WTC11 (cell line): ENCODE results near the gene ARHGAP8. TPM values are rescaled to one million over a fixed set of nuclear protein-coding genes. Genes with fewer than 3 reads are reported as not detected.

Experiments used
- ATAC-seq: fragments of 200-7000 bp; cut with Tn5 transposase; 2 replicates; pipeline ENCODE4 v1.10.0; 2021; ENCODE audit warnings: mild to moderate bottlenecking, moderate library complexity
- CTCF ChIA-PET: fragments of 300-600 bp; sonication (Branson Sonifier 250); formaldehyde crosslinking; loops from one replicate; lab custom pipeline; 2021; ENCODE audit warnings: antibody characterized with exemption; lab: Charles Lee
- POLR2A ChIA-PET: fragments of 350-600 bp; sonication (Branson Sonifier 250); formaldehyde crosslinking; loops from one replicate; lab custom pipeline; 2021; ENCODE audit warnings: antibody characterized with exemption; lab: Charles Lee
- DNase-seq: peaks from one replicate; pipeline ENCODE4 v3.0.0; 2021; ENCODE audit warnings: low spot score
- H3K27ac Mint-ChIP-seq: 2 replicates; pipeline ENCODE4 v1.8.0; 2021; ENCODE audit warnings: mixed read lengths
- H3K27me3 Mint-ChIP-seq: 2 replicates; pipeline ENCODE4 v1.8.0; 2021; ENCODE audit warnings: low read depth, mild to moderate bottlenecking, moderate library complexity, mixed read lengths
- H3K36me3 Mint-ChIP-seq: 2 replicates; pipeline ENCODE4 v1.8.0; 2021; ENCODE audit warnings: mixed read lengths
- H3K4me1 Mint-ChIP-seq: 2 replicates; pipeline ENCODE4 v1.8.0; 2022; ENCODE audit warnings: mixed read lengths
- H3K4me3 Mint-ChIP-seq: 2 replicates; pipeline ENCODE4 v1.8.0; 2021; ENCODE audit warnings: mild to moderate bottlenecking, moderate library complexity, mixed read lengths
- H3K9me3 Mint-ChIP-seq: 2 replicates; pipeline ENCODE4 v1.8.0; 2021; ENCODE audit warnings: mixed read lengths
- ATF1 ChIP-seq: sonication (generic); formaldehyde crosslinking; IDR thresholded peaks from 2 replicates; pipeline ENCODE4 v1.8.1; 2023; ENCODE audit warnings: mild to moderate bottlenecking, moderate library complexity, missing genetic modification reagents
- ATF3 ChIP-seq: sonication (generic); formaldehyde crosslinking; conservative IDR thresholded peaks from 2 replicates; pipeline ENCODE4 v1.8.1; 2022; ENCODE audit warnings: mild to moderate bottlenecking, missing genetic modification reagents
- ETV6 ChIP-seq: sonication (generic); formaldehyde crosslinking; IDR thresholded peaks from 2 replicates; pipeline ENCODE4 v1.8.1; 2022; ENCODE audit warnings: mild to moderate bottlenecking, missing genetic modification reagents
- FOXK1 ChIP-seq: sonication (generic); formaldehyde crosslinking; IDR thresholded peaks from 2 replicates; pipeline ENCODE4 v1.8.0; 2022; ENCODE audit warnings: mild to moderate bottlenecking, moderate library complexity, missing genetic modification reagents
- FOXP1 ChIP-seq: sonication (generic); formaldehyde crosslinking; IDR thresholded peaks from 2 replicates; pipeline ENCODE4 v1.8.0; 2022; ENCODE audit warnings: missing genetic modification reagents, mild to moderate bottlenecking, moderate library complexity, borderline replicate concordance
- NFYB ChIP-seq: sonication (generic); formaldehyde crosslinking; conservative IDR thresholded peaks from 2 replicates; pipeline ENCODE4 v1.8.0; 2022; ENCODE audit warnings: low read depth, missing genetic modification reagents
- NR2C2 ChIP-seq: sonication (generic); formaldehyde crosslinking; IDR thresholded peaks from 2 replicates; pipeline ENCODE4 v1.8.0; 2022; ENCODE audit warnings: mild to moderate bottlenecking, missing genetic modification reagents
- OVOL2 ChIP-seq: fragments of 250-450 bp; sonication (Bioruptor Pico); IDR thresholded peaks from 2 replicates; pipeline ENCODE4 v1.9.0; 2021; ENCODE audit warnings: mild to moderate bottlenecking, borderline replicate concordance
- PREB ChIP-seq: sonication (generic); formaldehyde crosslinking; IDR thresholded peaks from 2 replicates; pipeline ENCODE4 v1.8.1; 2022; ENCODE audit warnings: mild to moderate bottlenecking, missing genetic modification reagents, moderate library complexity, borderline replicate concordance
- PRRX2 ChIP-seq: fragments of 250-450 bp; sonication (Bioruptor Pico); IDR thresholded peaks from 2 replicates; pipeline ENCODE4 v1.8.0; 2021; ENCODE audit warnings: mild to moderate bottlenecking
- SP1 ChIP-seq: sonication (generic); formaldehyde crosslinking; conservative IDR thresholded peaks from 2 replicates; pipeline ENCODE4 v1.8.1; 2022; ENCODE audit warnings: missing genetic modification reagents
- ZBTB21 ChIP-seq: sonication (generic); formaldehyde crosslinking; IDR thresholded peaks from 2 replicates; pipeline ENCODE4 v1.8.1; 2023; ENCODE audit warnings: mild to moderate bottlenecking, missing genetic modification reagents, borderline replicate concordance
- ZBTB43 ChIP-seq: sonication (generic); formaldehyde crosslinking; IDR thresholded peaks from 2 replicates; pipeline ENCODE4 v1.8.1; 2023; ENCODE audit warnings: mild to moderate bottlenecking, missing genetic modification reagents
- total RNA-seq: library from RNA; stranded (reverse); gene quantifications from 3 replicates; pipeline ENCODE4 v1.2.3, GENCODE V29; 2021
- TF ChIP-seq, protein P1 (sequence below): sonication (generic); formaldehyde crosslinking; conservative IDR thresholded peaks from 2 replicates; pipeline ENCODE4 v1.8.1; 2023; ENCODE audit warnings: mild to moderate bottlenecking, low read depth, missing genetic modification reagents, moderate library complexity
- TF ChIP-seq, protein P2 (sequence below): sonication (generic); formaldehyde crosslinking; IDR thresholded peaks from 2 replicates; pipeline ENCODE4 v1.8.0; 2022; ENCODE audit warnings: missing genetic modification reagents
- TF ChIP-seq, protein P3 (sequence below): sonication (generic); formaldehyde crosslinking; IDR thresholded peaks from 2 replicates; pipeline ENCODE4 v1.8.0; 2022; ENCODE audit warnings: mild to moderate bottlenecking, missing genetic modification reagents
- TF ChIP-seq, protein P4 (sequence below): sonication (generic); formaldehyde crosslinking; IDR thresholded peaks from 2 replicates; pipeline ENCODE4 v1.8.1; 2022; ENCODE audit warnings: mild to moderate bottlenecking, moderate library complexity, missing genetic modification reagents

ARHGAP8 gene
- total RNA-seq, 1 experiment from 2014 or later, result 61.4 TPM

DNA sequence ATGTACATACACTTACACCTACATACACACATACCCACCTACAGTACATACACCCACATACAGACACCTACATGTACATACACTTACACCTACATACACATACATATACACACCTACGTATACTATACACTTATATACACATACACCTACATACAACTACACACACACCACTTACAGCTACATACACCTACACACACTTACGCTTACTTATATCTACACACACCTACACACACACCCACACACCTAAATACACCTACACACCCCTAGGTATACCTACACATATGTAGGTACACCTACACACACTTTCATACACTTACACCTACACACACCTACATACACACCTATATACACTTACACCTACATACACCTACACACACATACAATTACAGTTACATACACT is 61.0 kb downstream of the ARHGAP8 start:
- Mint-ChIP-seq H3K4me1 (no peaks in the 10 kb centered on the region), H3K36me3 (peaks cover 32% of the 10 kb centered on the region), H3K9me3 (peaks cover 18% of the 10 kb centered on the region), H3K27me3 (no peaks in the 10 kb centered on the region), H3K4me3 (no peak overlapping the region), H3K27ac (no peak overlapping the region)
- DNase-seq (no peak), ATAC-seq (no peak)
- ChIA-PET CTCF (no interaction called here), POLR2A (no interaction called here)
- TF ChIP-seq ZBTB43, result no peak
- no peak for TF ChIP-seq ZBTB21
- TF ChIP-seq NFYB, result no peak
- TF ChIP-seq, protein P1, sequence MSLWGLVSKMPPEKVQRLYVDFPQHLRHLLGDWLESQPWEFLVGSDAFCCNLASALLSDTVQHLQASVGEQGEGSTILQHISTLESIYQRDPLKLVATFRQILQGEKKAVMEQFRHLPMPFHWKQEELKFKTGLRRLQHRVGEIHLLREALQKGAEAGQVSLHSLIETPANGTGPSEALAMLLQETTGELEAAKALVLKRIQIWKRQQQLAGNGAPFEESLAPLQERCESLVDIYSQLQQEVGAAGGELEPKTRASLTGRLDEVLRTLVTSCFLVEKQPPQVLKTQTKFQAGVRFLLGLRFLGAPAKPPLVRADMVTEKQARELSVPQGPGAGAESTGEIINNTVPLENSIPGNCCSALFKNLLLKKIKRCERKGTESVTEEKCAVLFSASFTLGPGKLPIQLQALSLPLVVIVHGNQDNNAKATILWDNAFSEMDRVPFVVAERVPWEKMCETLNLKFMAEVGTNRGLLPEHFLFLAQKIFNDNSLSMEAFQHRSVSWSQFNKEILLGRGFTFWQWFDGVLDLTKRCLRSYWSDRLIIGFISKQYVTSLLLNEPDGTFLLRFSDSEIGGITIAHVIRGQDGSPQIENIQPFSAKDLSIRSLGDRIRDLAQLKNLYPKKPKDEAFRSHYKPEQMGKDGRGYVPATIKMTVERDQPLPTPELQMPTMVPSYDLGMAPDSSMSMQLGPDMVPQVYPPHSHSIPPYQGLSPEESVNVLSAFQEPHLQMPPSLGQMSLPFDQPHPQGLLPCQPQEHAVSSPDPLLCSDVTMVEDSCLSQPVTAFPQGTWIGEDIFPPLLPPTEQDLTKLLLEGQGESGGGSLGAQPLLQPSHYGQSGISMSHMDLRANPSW (CRISPR knock-in tag), result no peak
- no peak for TF ChIP-seq NR2C2 (CRISPR knock-in tag)
- TF ChIP-seq, protein P2, sequence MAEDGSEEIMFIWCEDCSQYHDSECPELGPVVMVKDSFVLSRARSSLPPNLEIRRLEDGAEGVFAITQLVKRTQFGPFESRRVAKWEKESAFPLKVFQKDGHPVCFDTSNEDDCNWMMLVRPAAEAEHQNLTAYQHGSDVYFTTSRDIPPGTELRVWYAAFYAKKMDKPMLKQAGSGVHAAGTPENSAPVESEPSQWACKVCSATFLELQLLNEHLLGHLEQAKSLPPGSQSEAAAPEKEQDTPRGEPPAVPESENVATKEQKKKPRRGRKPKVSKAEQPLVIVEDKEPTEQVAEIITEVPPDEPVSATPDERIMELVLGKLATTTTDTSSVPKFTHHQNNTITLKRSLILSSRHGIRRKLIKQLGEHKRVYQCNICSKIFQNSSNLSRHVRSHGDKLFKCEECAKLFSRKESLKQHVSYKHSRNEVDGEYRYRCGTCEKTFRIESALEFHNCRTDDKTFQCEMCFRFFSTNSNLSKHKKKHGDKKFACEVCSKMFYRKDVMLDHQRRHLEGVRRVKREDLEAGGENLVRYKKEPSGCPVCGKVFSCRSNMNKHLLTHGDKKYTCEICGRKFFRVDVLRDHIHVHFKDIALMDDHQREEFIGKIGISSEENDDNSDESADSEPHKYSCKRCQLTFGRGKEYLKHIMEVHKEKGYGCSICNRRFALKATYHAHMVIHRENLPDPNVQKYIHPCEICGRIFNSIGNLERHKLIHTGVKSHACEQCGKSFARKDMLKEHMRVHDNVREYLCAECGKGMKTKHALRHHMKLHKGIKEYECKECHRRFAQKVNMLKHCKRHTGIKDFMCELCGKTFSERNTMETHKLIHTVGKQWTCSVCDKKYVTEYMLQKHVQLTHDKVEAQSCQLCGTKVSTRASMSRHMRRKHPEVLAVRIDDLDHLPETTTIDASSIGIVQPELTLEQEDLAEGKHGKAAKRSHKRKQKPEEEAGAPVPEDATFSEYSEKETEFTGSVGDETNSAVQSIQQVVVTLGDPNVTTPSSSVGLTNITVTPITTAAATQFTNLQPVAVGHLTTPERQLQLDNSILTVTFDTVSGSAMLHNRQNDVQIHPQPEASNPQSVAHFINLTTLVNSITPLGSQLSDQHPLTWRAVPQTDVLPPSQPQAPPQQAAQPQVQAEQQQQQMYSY (CRISPR knock-in tag), result no peak
- TF ChIP-seq FOXK1 (CRISPR knock-in tag), result no peak
- TF ChIP-seq SP1 (CRISPR knock-in tag), result no peak
- TF ChIP-seq ATF3, result no peak
- no peak for TF ChIP-seq PREB (CRISPR knock-in tag)
- TF ChIP-seq, protein P3, sequence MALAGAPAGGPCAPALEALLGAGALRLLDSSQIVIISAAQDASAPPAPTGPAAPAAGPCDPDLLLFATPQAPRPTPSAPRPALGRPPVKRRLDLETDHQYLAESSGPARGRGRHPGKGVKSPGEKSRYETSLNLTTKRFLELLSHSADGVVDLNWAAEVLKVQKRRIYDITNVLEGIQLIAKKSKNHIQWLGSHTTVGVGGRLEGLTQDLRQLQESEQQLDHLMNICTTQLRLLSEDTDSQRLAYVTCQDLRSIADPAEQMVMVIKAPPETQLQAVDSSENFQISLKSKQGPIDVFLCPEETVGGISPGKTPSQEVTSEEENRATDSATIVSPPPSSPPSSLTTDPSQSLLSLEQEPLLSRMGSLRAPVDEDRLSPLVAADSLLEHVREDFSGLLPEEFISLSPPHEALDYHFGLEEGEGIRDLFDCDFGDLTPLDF (CRISPR knock-in tag), result no peak

- POLR2A ChIA-PET, result no interaction called here
- H3K9me3 Mint-ChIP-seq, result peaks cover 18% of the 10 kb centered on the region
- H3K27ac Mint-ChIP-seq, result no peak overlapping the region
- CTCF ChIA-PET, result interaction anchor here (0.6 to 1.5 kb wide), 3 partner anchors 13 to 129 kb away, joined by 3 to 4 read pairs (median 3); no protein-coding TSS in a partner anchor
- no peaks in the 10 kb centered on the region for H3K27me3 Mint-ChIP-seq
- no peak for TF ChIP-seq ATF1
- no peak for TF ChIP-seq OVOL2 (CRISPR knock-in tag)
- TF ChIP-seq ZBTB21, result no peak
- no peak for TF ChIP-seq PRRX2
- TF ChIP-seq ETV6 (CRISPR knock-in tag), result no peak
- TF ChIP-seq, protein P4, sequence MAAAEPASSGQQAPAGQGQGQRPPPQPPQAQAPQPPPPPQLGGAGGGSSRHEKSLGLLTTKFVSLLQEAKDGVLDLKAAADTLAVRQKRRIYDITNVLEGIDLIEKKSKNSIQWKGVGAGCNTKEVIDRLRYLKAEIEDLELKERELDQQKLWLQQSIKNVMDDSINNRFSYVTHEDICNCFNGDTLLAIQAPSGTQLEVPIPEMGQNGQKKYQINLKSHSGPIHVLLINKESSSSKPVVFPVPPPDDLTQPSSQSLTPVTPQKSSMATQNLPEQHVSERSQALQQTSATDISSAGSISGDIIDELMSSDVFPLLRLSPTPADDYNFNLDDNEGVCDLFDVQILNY (CRISPR knock-in tag), result no peak
- TF ChIP-seq FOXP1 (CRISPR knock-in tag), result no peak
- no peak overlapping the region for H3K4me3 Mint-ChIP-seq
- ATAC-seq (no peak), DNase-seq (no peak)
- H3K36me3 Mint-ChIP-seq, result peaks cover 37% of the 10 kb centered on the region
- H3K4me1 Mint-ChIP-seq, result no peaks in the 10 kb centered on the region; the same call in 1 of the 2 replicates
Observed at GRCh38 chr22:44814266-44815098, 62.1 kb downstream of the ARHGAP8 start.
